ENCODE results near the gene INHBE.

INHBE gene

GRCh38 chr12:57462251-57462911 lies 7.3 kb downstream of the INHBE start (continued):
- TF ChIP-seq ATF2 (tag by site-specific recombination; IDR thresholded peaks at IDR 0.05; ENCODE audit: low read depth) (no peak), ZBTB21 (tag by site-specific recombination; IDR thresholded peaks at IDR 0.05) (no peak), ZNF24 (tag by site-specific recombination; IDR thresholded peaks at IDR 0.05) (peak; percentile 86), ZNF311 (tag by site-specific recombination; IDR thresholded peaks at IDR 0.05; ENCODE audit: borderline replicate concordance) (no peak), ZNF791 (tag by site-specific recombination; IDR thresholded peaks at IDR 0.05) (no peak), ZFP69B (tag by site-specific recombination; IDR thresholded peaks at IDR 0.05) (peak; percentile 99), ZNF658 (tag by site-specific recombination; IDR thresholded peaks at IDR 0.05) (no peak), ZNF629 (tag by site-specific recombination; IDR thresholded peaks at IDR 0.05) (peak; percentile 73), ZNF530 (tag by site-specific recombination; IDR thresholded peaks at IDR 0.05; ENCODE audit: low read depth) (no peak), ZNF777 (tag by site-specific recombination; IDR thresholded peaks at IDR 0.05; ENCODE audit: borderline replicate concordance) (no peak), ZNF214 (tag by site-specific recombination; IDR thresholded peaks at IDR 0.05; ENCODE audit: borderline replicate concordance) (no peak), ZEB2 (tag by site-specific recombination; IDR thresholded peaks at IDR 0.05) (peak; percentile 98), MYNN (tag by site-specific recombination; IDR thresholded peaks at IDR 0.05; ENCODE audit: borderline replicate concordance) (no peak), ZNF621 (tag by site-specific recombination; IDR thresholded peaks at IDR 0.05) (no peak), ZNF776 (tag by site-specific recombination; IDR thresholded peaks at IDR 0.05; ENCODE audit: borderline replicate concordance) (no peak), ZNF785 (tag by site-specific recombination; IDR thresholded peaks at IDR 0.05) (no peak), ZNF670 (tag by site-specific recombination; IDR thresholded peaks at IDR 0.05; ENCODE audit: low read depth) (no peak), ZNF548 (tag by site-specific recombination; IDR thresholded peaks at IDR 0.05) (no peak), ZNF692 (tag by site-specific recombination; IDR thresholded peaks at IDR 0.05) (peak; percentile 99), ZBTB49 (tag by site-specific recombination; IDR thresholded peaks at IDR 0.05; ENCODE audit: low read depth) (no peak), SP7 (tag by site-specific recombination; IDR thresholded peaks at IDR 0.05) (peak; percentile 75), ZBTB11 (tag by site-specific recombination; conservative IDR thresholded peaks at IDR 0.05; ENCODE audit: low read depth) (peak; percentile 54; the same call in 1 of the 2 replicates), IKZF3 (tag by site-specific recombination; IDR thresholded peaks at IDR 0.05) (peak; percentile 98), SCRT1 (tag by site-specific recombination; IDR thresholded peaks at IDR 0.05; ENCODE audit: borderline replicate concordance) (no peak), ZSCAN5A (tag by site-specific recombination; IDR thresholded peaks at IDR 0.05) (no peak), ZFHX2 (tag by site-specific recombination; conservative IDR thresholded peaks at IDR 0.05) (no peak), ZNF132 (tag by site-specific recombination; IDR thresholded peaks at IDR 0.05; ENCODE audit: borderline replicate concordance) (no peak), ZNF146 (tag by site-specific recombination; IDR thresholded peaks at IDR 0.05) (no peak), RBAK (tag by site-specific recombination; IDR thresholded peaks at IDR 0.05) (no peak), SP3 (tag by site-specific recombination; IDR thresholded peaks at IDR 0.05) (peak; percentile 86), ZBTB17 (tag by site-specific recombination; IDR thresholded peaks at IDR 0.05) (peak; percentile 90)

Data from HEK293 (cell line).